Measurements from ENCODE around the gene SPAG16.

- TF ChIP-seq CTCF (IDR thresholded peaks at IDR 0.05), result no peak
- no peak for TF ChIP-seq POLR2A (IDR thresholded peaks at IDR 0.05)
These were observed 46.5 kb upstream of the SPAG16 start for GRCh38 chr2:213237787-213238186.

Measured in heart left ventricle (tissue), 13 donors.